Neutrophil (primary cell): Measurements from ENCODE around the gene NELFA.

ENCODE experiments used
- H3K27ac ChIP-seq: fragments of 200-600 bp; sonication (generic); 2 replicates; pipeline ENCODE4 v1.5.1; 2016; ENCODE audit warnings: mild to moderate bottlenecking, moderate library complexity
- H3K27me3 ChIP-seq: fragments of 200-600 bp; sonication (generic); 2 replicates; pipeline ENCODE4 v1.6.0; 2016; ENCODE audit warnings: mild to moderate bottlenecking
- H3K36me3 ChIP-seq: fragments of 200-600 bp; sonication (generic); 2 replicates; pipeline ENCODE4 v1.5.1; 2017
- H3K4me1 ChIP-seq, 2 experiments: fragments of 200-600 bp in 1 of 2; sonication (generic) in 1 of 2; 1 replicate in 1 of 2; 2 replicates in 1 of 2; pipeline versions ENCODE4 v1.5.1 to v1.6.1; 2013 to 2016; ENCODE audit warnings: low read depth in 1 of 2, low read length in 1 of 2, mild to moderate bottlenecking in 1 of 2, moderate library complexity in 1 of 2; ENCODE audit not compliant: control insufficient read depth in 1 of 2, insufficient read depth in 1 of 2
- H3K4me3 ChIP-seq, 2 experiments: fragments of 200-600 bp in 1 of 2; sonication (generic) in 1 of 2; 1 replicate in 1 of 2; 2 replicates in 1 of 2; pipeline ENCODE4 v1.5.1; 2013 to 2016; ENCODE audit warnings: low read depth in 1 of 2, low read length in 1 of 2, mild to moderate bottlenecking in 1 of 2, moderate library complexity in 1 of 2
- H3K9me3 ChIP-seq: fragments of 200-600 bp; sonication (generic); 2 replicates; pipeline ENCODE4 v1.5.1; 2016
- TF ChIP-seq, protein P1 (sequence below): fragments of 200-600 bp; sonication (generic); IDR thresholded peaks from 2 replicates; pipeline ENCODE4 v1.5.1; 2016; ENCODE audit warnings: antibody characterized with exemption

Gene NELFA

GRCh38 chr4:1976416-1977352 is 32.1 kb downstream of the NELFA start:
- Histone ChIP-seq H3K36me3 (peaks cover 93% of the 10 kb centered on the region), H3K27me3 (no peaks in the 10 kb centered on the region), H3K4me1 (no peaks in the 10 kb centered on the region), H3K9me3 (no peaks in the 10 kb centered on the region), H3K4me3 (no peak overlapping the region), H3K27ac (no peak overlapping the region)
- TF ChIP-seq, protein P1, sequence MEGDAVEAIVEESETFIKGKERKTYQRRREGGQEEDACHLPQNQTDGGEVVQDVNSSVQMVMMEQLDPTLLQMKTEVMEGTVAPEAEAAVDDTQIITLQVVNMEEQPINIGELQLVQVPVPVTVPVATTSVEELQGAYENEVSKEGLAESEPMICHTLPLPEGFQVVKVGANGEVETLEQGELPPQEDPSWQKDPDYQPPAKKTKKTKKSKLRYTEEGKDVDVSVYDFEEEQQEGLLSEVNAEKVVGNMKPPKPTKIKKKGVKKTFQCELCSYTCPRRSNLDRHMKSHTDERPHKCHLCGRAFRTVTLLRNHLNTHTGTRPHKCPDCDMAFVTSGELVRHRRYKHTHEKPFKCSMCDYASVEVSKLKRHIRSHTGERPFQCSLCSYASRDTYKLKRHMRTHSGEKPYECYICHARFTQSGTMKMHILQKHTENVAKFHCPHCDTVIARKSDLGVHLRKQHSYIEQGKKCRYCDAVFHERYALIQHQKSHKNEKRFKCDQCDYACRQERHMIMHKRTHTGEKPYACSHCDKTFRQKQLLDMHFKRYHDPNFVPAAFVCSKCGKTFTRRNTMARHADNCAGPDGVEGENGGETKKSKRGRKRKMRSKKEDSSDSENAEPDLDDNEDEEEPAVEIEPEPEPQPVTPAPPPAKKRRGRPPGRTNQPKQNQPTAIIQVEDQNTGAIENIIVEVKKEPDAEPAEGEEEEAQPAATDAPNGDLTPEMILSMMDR = no peak

- TF ChIP-seq, protein P1 = no peak
- Histone ChIP-seq H3K4me3 (no peak overlapping the region), H3K4me1 (no peaks in the 10 kb centered on the region), H3K9me3 (no peaks in the 10 kb centered on the region), H3K27me3 (no peaks in the 10 kb centered on the region), H3K27ac (no peak overlapping the region), H3K36me3 (peaks cover 92% of the 10 kb centered on the region)
Observed at GRCh38 chr4:1975880-1976279, 32.9 kb downstream of the NELFA start.

- TF ChIP-seq, protein P1 = no peak
- H3K27me3 ChIP-seq = no peaks in the 10 kb centered on the region
- H3K4me1 ChIP-seq = no peaks in the 10 kb centered on the region
- H3K9me3 ChIP-seq = no peaks in the 10 kb centered on the region
- H3K36me3 ChIP-seq = peaks cover 92% of the 10 kb centered on the region
- no peak overlapping the region for H3K27ac ChIP-seq
- H3K4me3 ChIP-seq = no peak overlapping the region
Observed at GRCh38 chr4:1975391-1975801, 33.4 kb downstream of the NELFA start.

DNA sequence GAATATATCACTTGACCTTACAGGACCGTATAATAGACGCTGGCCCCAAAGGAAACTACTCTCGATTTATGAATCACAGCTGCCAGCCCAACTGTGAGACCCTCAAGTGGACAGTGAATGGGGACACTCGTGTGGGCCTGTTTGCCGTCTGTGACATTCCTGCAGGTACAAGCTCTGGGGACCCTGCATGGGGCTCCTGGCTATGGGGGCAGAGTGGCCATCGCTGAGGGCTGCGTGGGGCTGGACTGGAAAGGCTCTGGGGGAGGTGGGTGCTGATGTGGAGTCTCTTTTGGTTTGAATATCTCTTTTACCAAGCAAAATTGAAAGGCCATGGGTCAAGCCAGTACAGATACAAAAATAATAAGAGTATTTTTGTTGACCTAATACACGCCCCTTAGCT is 33.9 kb downstream of the NELFA start:
- Histone ChIP-seq H3K4me3 (no peak overlapping the region), H3K27me3 (no peaks in the 10 kb centered on the region), H3K4me1 (no peaks in the 10 kb centered on the region), H3K9me3 (no peaks in the 10 kb centered on the region), H3K36me3 (peaks cover 92% of the 10 kb centered on the region), H3K27ac (no peak overlapping the region)
- TF ChIP-seq, protein P1 = no peak

- Histone ChIP-seq H3K27ac (no peak overlapping the region), H3K36me3 (peaks cover 86% of the 10 kb centered on the region)
Observed at GRCh38 chr4:1973661-1974060, 35.1 kb downstream of the NELFA start.

More at GRCh38 chr4:1973661-1974060, 35.1 kb downstream of the NELFA start:
- Histone ChIP-seq H3K4me3 (no peak overlapping the region), H3K4me1 (no peaks in the 10 kb centered on the region), H3K27me3 (no peaks in the 10 kb centered on the region), H3K9me3 (no peaks in the 10 kb centered on the region)
- TF ChIP-seq, protein P1 = no peak
